Gastroesophageal sphincter (tissue), 3 donors: ENCODE results near the gene ZNF841.
A peak's percentile ranks its signal among the peaks of the same experiment; 100 is the strongest.

Experiments
- POLR2A ChIP-seq, 2 donors: fragments of 450-650 bp; IDR thresholded peaks; one replicate each; pipeline ENCODE4 v1.6.1; 2017; ENCODE audit warnings: antibody characterized with exemption in 2 of 2, mild to moderate bottlenecking in 2 of 2, moderate library complexity in 1 of 2
- TF ChIP-seq, protein P1 (sequence below), 4 experiments: fragments of 200-600 bp in 2 of 4; fragments of 450-650 bp in 2 of 4; sonication (generic) in 1 of 4; IDR thresholded peaks; one replicate each; pipeline ENCODE4 v1.5.1; 2017 to 2019; ENCODE audit warnings: antibody characterized with exemption in 4 of 4, mild to moderate bottlenecking in 2 of 4, moderate library complexity in 2 of 4

DNA sequence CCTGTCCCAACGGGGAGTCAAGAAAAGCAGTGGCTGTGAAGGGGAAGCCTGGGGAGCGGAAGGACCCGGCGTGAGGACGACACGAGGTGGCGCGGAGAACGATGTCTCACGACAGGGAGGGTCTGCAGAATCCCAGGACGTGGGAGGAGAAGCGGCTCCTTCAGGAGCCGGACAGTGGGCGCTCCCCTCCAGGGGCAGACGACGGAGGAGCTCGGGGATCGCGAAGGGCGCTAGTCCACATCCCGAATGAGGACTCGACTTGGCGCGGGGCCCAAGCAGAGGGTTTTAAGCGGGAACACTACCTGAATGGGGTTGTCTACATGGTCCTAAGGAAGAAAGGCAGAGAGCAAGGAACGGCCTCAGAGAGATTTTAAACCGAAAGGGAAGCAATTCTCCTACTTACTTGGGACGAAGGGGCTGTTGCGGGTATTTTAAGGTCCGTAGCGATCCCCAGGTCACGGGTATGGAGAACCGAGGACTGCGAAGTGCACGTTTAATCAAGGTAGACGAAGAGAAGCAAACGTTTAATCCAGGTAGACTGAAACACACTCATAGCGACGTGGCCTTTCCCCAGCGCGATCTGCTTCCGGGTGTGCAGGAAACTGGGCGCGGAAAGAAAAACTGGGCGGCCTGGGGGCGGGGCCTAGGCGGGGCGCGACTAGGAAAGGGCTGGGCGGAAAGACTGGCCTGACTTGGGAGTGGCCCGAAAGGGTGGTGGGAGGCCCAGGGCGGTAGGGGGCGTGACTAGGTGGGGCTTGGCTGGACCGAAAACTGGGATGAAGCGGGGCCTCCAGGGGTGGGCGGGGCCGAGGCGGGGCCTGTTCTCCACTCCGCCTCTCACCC lies at the start of gene ZNF841:
- TF ChIP-seq, protein P1, sequence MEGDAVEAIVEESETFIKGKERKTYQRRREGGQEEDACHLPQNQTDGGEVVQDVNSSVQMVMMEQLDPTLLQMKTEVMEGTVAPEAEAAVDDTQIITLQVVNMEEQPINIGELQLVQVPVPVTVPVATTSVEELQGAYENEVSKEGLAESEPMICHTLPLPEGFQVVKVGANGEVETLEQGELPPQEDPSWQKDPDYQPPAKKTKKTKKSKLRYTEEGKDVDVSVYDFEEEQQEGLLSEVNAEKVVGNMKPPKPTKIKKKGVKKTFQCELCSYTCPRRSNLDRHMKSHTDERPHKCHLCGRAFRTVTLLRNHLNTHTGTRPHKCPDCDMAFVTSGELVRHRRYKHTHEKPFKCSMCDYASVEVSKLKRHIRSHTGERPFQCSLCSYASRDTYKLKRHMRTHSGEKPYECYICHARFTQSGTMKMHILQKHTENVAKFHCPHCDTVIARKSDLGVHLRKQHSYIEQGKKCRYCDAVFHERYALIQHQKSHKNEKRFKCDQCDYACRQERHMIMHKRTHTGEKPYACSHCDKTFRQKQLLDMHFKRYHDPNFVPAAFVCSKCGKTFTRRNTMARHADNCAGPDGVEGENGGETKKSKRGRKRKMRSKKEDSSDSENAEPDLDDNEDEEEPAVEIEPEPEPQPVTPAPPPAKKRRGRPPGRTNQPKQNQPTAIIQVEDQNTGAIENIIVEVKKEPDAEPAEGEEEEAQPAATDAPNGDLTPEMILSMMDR (IDR thresholded peaks at IDR 0.05): peak in 1 of 4 experiments; percentile 29
- peak; percentile 27 to 55 for TF ChIP-seq POLR2A (IDR thresholded peaks at IDR 0.05)
